GM21825 (cell line): Measurements from ENCODE around the gene KLK12.

Experiments
- ATAC-seq: cut with Tn5 transposase; IDR thresholded peaks from one replicate; pipeline ENCODE4 v1.9.1; 2021; ENCODE audit warnings: mild to moderate bottlenecking, moderate library complexity; ENCODE audit not compliant: unreplicated experiment

Gene KLK12

DNA sequence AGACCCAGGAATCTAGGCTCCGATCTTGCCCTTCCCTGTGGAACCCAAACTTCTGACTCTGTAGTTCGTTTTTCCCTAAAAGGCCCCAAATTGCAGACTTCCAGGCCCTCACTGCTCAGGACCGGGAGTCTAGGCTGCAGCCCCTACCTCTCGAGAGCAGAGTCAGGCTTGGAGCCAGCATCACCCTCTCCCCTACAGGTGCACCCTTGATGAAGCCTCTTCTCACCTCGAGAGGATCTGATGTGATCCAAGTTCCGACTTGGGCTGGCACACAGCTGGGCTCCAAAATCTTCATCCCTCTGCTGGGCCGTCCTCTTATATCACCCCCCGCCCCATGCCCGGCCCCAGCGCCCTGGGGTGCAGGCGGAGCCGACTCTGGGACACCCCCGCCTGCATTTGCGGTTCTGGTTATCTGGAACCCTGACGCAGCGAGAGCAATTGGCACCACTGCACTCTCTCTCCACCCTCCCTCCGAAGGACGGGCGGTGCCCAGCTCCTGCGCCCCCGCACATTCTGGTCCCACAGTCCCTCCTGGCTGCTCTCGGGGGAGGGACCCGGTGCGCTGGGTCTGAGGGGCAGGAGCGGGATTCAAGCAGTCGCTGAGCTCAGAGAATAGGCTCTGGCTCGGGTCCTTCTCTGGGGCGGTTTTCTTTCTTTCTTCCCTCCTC lies 51.0 kb downstream of the KLK12 start, which contains the start of gene KLK7:
Gene KLK7, minus strand, starts transcription at position 293 of the 668 bp plus-strand sequence. CDS start 1,518 bp downstream, outside the sequence.
- ATAC-seq, result no peak

DNA sequence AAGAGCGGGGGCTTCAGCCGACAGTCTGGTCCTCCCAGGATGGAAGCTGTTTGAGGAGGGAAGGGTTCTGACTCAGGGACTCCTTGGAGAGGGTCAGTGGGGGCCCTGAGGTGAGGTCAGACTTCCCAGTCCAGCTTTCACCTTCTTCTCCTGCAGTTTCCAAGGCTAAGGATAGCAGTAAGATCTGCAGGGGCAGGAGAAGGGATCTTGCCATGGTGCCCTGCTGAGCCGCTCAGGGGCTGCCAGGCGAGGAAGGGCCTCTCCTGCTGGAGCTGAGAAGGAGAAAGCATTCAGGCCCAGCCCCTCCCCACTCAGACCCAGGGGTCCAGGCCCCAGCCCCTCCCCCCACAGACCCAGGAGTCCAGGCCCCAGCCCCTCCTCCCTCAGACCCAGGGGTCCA lies 52.6 kb downstream of the KLK12 start:
- no peak for ATAC-seq

DNA sequence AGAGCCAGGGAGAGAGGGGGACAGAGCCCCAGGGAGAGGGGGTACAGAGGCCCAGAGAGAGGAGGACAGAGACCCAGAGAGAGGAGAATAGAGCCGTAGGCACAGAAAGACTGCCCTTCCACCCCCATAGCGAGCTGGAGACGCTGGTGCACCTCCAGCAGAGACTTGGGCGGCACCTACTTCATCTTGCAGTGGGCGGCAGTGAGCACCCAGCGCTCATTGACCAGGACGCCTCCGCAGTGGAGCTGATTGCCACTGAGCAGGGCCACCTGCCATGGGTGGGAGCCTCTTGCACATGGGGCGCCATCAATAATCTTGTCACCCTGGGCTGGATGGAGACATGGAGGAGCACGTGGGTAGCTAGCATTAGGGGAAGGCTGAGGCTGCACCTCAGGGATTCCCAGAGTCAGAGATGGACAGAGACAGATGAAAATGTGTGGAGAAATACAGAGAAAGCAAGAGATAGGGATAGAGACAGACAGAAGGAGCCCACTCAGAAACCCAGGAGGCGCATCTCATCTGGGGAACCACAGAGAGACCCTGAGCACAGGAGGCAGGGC lies 53.1 kb downstream of the KLK12 start:
- no peak for ATAC-seq

DNA sequence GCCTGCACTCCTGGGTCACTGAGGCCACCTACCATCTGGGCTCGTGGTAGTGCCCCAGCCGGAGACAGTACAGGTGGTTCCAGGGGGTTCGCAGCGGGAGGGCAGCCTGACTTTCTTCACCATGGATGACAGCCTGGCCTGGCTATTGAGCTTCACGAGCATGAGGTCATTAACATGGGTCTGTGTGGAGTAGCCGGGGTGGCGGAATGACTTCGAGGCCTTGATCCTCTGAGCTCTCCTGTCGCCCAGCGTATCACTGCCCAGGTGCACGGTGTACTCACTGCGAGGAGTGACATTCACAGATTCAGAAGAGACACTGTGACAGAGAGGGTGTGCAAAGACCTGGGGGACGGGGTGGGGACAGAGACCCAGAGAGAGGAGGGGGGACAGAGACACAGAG lies 54.6 kb downstream of the KLK12 start:
- no peak for ATAC-seq

DNA sequence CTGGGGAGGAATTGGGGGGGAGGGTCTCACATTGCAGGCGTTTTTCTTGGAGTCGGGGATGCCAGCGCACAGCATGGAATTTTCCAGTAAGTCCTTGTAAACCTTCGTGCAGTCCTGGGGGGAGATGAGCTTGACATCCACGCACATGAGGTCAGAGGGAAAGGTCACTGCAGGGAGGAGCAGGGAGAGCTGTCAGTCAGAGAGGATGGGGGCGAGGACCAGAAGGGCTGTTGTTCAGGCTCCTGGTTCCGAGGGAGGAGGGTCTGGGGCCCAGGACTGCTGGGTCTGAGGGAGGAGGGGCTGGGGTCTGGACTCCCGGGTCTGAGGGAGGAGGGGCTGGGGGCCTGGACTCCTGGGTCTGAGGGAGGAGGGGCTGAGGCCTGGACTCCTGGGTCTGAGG lies 55.0 kb downstream of the KLK12 start:
- ATAC-seq, result no peak
